SK-N-MC (cell line): ENCODE data around the gene CACNA1E.

Source experiments
- DNase-seq: peaks from one replicate; pipeline ENCODE4 v3.0.0-alpha.2; 2011; ENCODE audit warnings: low read depth, low spot score
- H3K27ac ChIP-seq: fragments of 200-600 bp; sonication (generic); 2 replicates; pipeline ENCODE4 v1.5.1; 2016; ENCODE audit warnings: mixed run types
- H3K36me3 ChIP-seq: fragments of 200-600 bp; sonication (generic); 2 replicates; pipeline ENCODE4 v1.6.1; 2017; ENCODE audit warnings: antibody characterized with exemption, low read length, mixed read lengths; ENCODE audit not compliant: insufficient read depth
- H3K4me3 ChIP-seq: fragments of 200-600 bp; sonication (generic); 2 replicates; pipeline ENCODE4 v1.5.1; 2016
- H3K9ac ChIP-seq: fragments of 200-600 bp; sonication (generic); 2 replicates; pipeline ENCODE4 v1.8.0; 2017; ENCODE audit warnings: mixed run types, mixed read lengths; ENCODE audit not compliant: insufficient read length
- H3K9me3 ChIP-seq: fragments of 200-600 bp; sonication (generic); 2 replicates; pipeline ENCODE4 v1.6.1; 2017; ENCODE audit warnings: low read depth, mild to moderate bottlenecking, antibody characterized with exemption, low read length, moderate library complexity, mixed read lengths
- EZH2 ChIP-seq: fragments of 200-600 bp; sonication (generic); IDR thresholded peaks from one replicate; pipeline ENCODE4 v1.6.1; 2017; ENCODE audit warnings: antibody characterized with exemption
- FOXP2 ChIP-seq: optimal IDR thresholded peaks from 2 replicates; pipeline ENCODE3; 2011; ENCODE audit warnings: mild to moderate bottlenecking, moderate library complexity; ENCODE audit not compliant: insufficient read depth; ENCODE audit errors: extremely low read length, control extremely low read depth
- POLR2AphosphoS5 ChIP-seq: IDR thresholded peaks from 2 replicates; pipeline ENCODE4 v1.6.1; 2012; ENCODE audit warnings: mild to moderate bottlenecking, low read depth, low read length, borderline replicate concordance

The CACNA1E gene

GRCh38 chr1:181451661-181452230, 31.6 kb upstream of the CACNA1E start:
- Histone ChIP-seq H3K27ac (no peak overlapping the region), H3K9ac (no peak overlapping the region), H3K4me3 (no peak overlapping the region), H3K9me3 (no peaks in the 10 kb centered on the region), H3K36me3 (no peaks in the 10 kb centered on the region)
- TF ChIP-seq EZH2 (no peak), POLR2AphosphoS5 (no peak), FOXP2 (no peak)
- DNase-seq, result no peak

- H3K9ac ChIP-seq, result no peak overlapping the region
- DNase-seq, result no peak
- H3K4me3 ChIP-seq, result no peak overlapping the region
- no peak overlapping the region for H3K27ac ChIP-seq
- H3K9me3 ChIP-seq, result no peaks in the 10 kb centered on the region
- no peaks in the 10 kb centered on the region for H3K36me3 ChIP-seq
- no peak for TF ChIP-seq POLR2AphosphoS5
- no peak for TF ChIP-seq EZH2
- no peak for TF ChIP-seq FOXP2
Measured at GRCh38 chr1:181452746-181453145, 30.6 kb upstream of the CACNA1E start.

- Histone ChIP-seq H3K9ac (no peak overlapping the region), H3K9me3 (no peaks in the 10 kb centered on the region)
Measured at GRCh38 chr1:181453541-181454201, 29.6 kb upstream of the CACNA1E start.

GRCh38 chr1:181456551-181456950, 26.8 kb upstream of the CACNA1E start:
- TF ChIP-seq POLR2AphosphoS5 (no peak), FOXP2 (no peak), EZH2 (no peak)
- Histone ChIP-seq H3K9ac (no peak overlapping the region), H3K4me3 (no peak overlapping the region), H3K27ac (no peak overlapping the region), H3K9me3 (no peaks in the 10 kb centered on the region), H3K36me3 (no peaks in the 10 kb centered on the region)
- no peak for DNase-seq

More at GRCh38 chr1:181453541-181454201, 29.6 kb upstream of the CACNA1E start:
- TF ChIP-seq FOXP2 (no peak), POLR2AphosphoS5 (no peak), EZH2 (no peak)
- H3K36me3 ChIP-seq, result no peaks in the 10 kb centered on the region
- no peak for DNase-seq
- no peak overlapping the region for H3K27ac ChIP-seq
- no peak overlapping the region for H3K4me3 ChIP-seq

GRCh38 chr1:181458419-181458818, 24.9 kb upstream of the CACNA1E start:
- H3K4me3 ChIP-seq, result no peak overlapping the region
- H3K27ac ChIP-seq, result no peak overlapping the region
- H3K36me3 ChIP-seq, result no peaks in the 10 kb centered on the region
- TF ChIP-seq POLR2AphosphoS5 (no peak), EZH2 (no peak), FOXP2 (no peak)
- DNase-seq, result no peak
- no peaks in the 10 kb centered on the region for H3K9me3 ChIP-seq
- no peak overlapping the region for H3K9ac ChIP-seq

GRCh38 chr1:181459067-181459466, 24.2 kb upstream of the CACNA1E start:
- Histone ChIP-seq H3K9ac (no peak overlapping the region), H3K9me3 (no peaks in the 10 kb centered on the region), H3K4me3 (no peak overlapping the region), H3K27ac (no peak overlapping the region), H3K36me3 (no peaks in the 10 kb centered on the region)
- TF ChIP-seq FOXP2, result no peak
- no peak for TF ChIP-seq EZH2
- no peak for TF ChIP-seq POLR2AphosphoS5
- no peak for DNase-seq

- Histone ChIP-seq H3K4me3 (no peak overlapping the region), H3K9ac (no peak overlapping the region), H3K36me3 (no peaks in the 10 kb centered on the region), H3K27ac (no peak overlapping the region), H3K9me3 (no peaks in the 10 kb centered on the region)
- no peak for DNase-seq
- TF ChIP-seq FOXP2, result no peak
- TF ChIP-seq POLR2AphosphoS5, result no peak
- no peak for TF ChIP-seq EZH2
Measured at GRCh38 chr1:181469829-181470228, 13.5 kb upstream of the CACNA1E start.

GRCh38 chr1:181475580-181475979, 7.7 kb upstream of the CACNA1E start:
- H3K9me3 ChIP-seq, result no peaks in the 10 kb centered on the region
- DNase-seq, result no peak
- H3K4me3 ChIP-seq, result no peak overlapping the region

More at GRCh38 chr1:181475580-181475979, 7.7 kb upstream of the CACNA1E start:
- Histone ChIP-seq H3K27ac (no peak overlapping the region), H3K9ac (no peak overlapping the region), H3K36me3 (no peaks in the 10 kb centered on the region)
- TF ChIP-seq POLR2AphosphoS5 (no peak), FOXP2 (no peak), EZH2 (no peak)
